H1 (cell line): ENCODE measurements around the gene FOXL3. TPM values are rescaled to one million over a fixed set of nuclear protein-coding genes. Genes with fewer than 3 reads are reported as not detected.

Experiments
- CTCF ChIA-PET: fragments of 300-600 bp; sonication (Branson Sonifier 250); formaldehyde crosslinking; loops from one replicate; lab custom pipeline; 2021; ENCODE audit not compliant: partially characterized antibody; lab: Charles Lee
- POLR2A ChIA-PET: fragments of 300-600 bp; sonication (Branson Sonifier 250); formaldehyde crosslinking; loops from one replicate; lab custom pipeline; 2021; ENCODE audit warnings: inconsistent platforms; ENCODE audit not compliant: partially characterized antibody; lab: Charles Lee
- DNase-seq, 2 experiments: peaks; one replicate each; pipeline versions ENCODE4 v3.0.0 to v3.0.0-alpha.2; 2010 to 2022; ENCODE audit warnings: low spot score in 2 of 2, low read depth in 1 of 2, mixed read lengths in 1 of 2
- FAIRE-seq: peaks from 2 replicates; lab custom pipeline; 2011; peaks lifted over from hg19 to GRCh38; lab: Jason Lieb, UNC
- H2AFZ ChIP-seq: 2 replicates; pipeline ENCODE4 v1.8.1; 2012; ENCODE audit warnings: low read length, inconsistent platforms
- H2AK5ac ChIP-seq: 2 replicates; pipeline ENCODE4 v1.6.1; 2013; ENCODE audit warnings: low read depth, low read length
- H2BK120ac ChIP-seq: replicated peaks from 2 replicates; pipeline ENCODE3; 2013; ENCODE audit warnings: low read depth, low read length, inconsistent platforms
- H2BK12ac ChIP-seq: 2 replicates; pipeline ENCODE4 v1.6.1; 2013; ENCODE audit warnings: low read depth, low read length
- H2BK15ac ChIP-seq: 2 replicates; pipeline ENCODE4 v1.6.1; 2013; ENCODE audit warnings: low read length
- H2BK20ac ChIP-seq: 2 replicates; pipeline ENCODE4 v1.6.1; 2013; ENCODE audit warnings: low read length
- H2BK5ac ChIP-seq: 2 replicates; pipeline ENCODE4 v1.6.1; 2013; ENCODE audit warnings: low read depth, low read length
- H3K14ac ChIP-seq: 2 replicates; pipeline ENCODE4 v1.6.1; 2013; ENCODE audit warnings: inconsistent platforms; ENCODE audit not compliant: insufficient read length
- H3K18ac ChIP-seq: 2 replicates; pipeline ENCODE4 v1.6.1; 2013; ENCODE audit warnings: low read length; ENCODE audit errors: extremely low read depth
- H3K23ac ChIP-seq: 2 replicates; pipeline ENCODE4 v1.6.1; 2013; ENCODE audit warnings: inconsistent platforms; ENCODE audit not compliant: insufficient read length
- H3K23me2 ChIP-seq: 2 replicates; pipeline ENCODE4 v1.6.1; 2013; ENCODE audit warnings: low read depth, low read length
- H3K27ac ChIP-seq: 2 replicates; pipeline ENCODE4 v1.6.1; 2011; ENCODE audit warnings: low read depth, low read length, inconsistent platforms
- H3K27me3 ChIP-seq, 4 experiments: replicated peaks in 1 of 4; 1 replicate in 1 of 4; 2 replicates in 3 of 4; pipeline versions ENCODE4 v1.6.1 to v1.8.1; 2011 to 2013; ENCODE audit warnings: low read length in 3 of 4, mild to moderate bottlenecking in 3 of 4, inconsistent platforms in 2 of 4, mixed read lengths in 2 of 4, moderate library complexity in 1 of 4; ENCODE audit not compliant: control insufficient read depth in 3 of 4, insufficient read depth in 3 of 4; ENCODE audit errors: extremely low read depth in 1 of 4
- H3K36me3 ChIP-seq, 4 experiments: 2 replicates each; pipeline versions ENCODE4 v1.6.1 to v1.8.1; 2011 to 2013; ENCODE audit warnings: mild to moderate bottlenecking in 4 of 4, low read length in 3 of 4, moderate library complexity in 2 of 4, control low read depth in 1 of 4, inconsistent platforms in 1 of 4; ENCODE audit not compliant: insufficient read depth in 4 of 4, control insufficient read depth in 2 of 4
- H3K4ac ChIP-seq: replicated peaks from 2 replicates; pipeline ENCODE3; 2013; ENCODE audit warnings: low read length, low read depth, mixed read lengths, inconsistent platforms; ENCODE audit not compliant: insufficient read length
- H3K4me1 ChIP-seq, 4 experiments: replicated peaks in 1 of 4; 1 replicate in 1 of 4; 2 replicates in 3 of 4; pipeline versions ENCODE4 v1.6.1 to v1.8.1; 2011 to 2013; ENCODE audit warnings: low read length in 3 of 4, inconsistent platforms in 2 of 4, mixed read lengths in 1 of 4; ENCODE audit not compliant: insufficient read depth in 4 of 4, control insufficient read depth in 3 of 4
- H3K4me2 ChIP-seq, 2 experiments: 2 replicates each; pipeline versions ENCODE4 v1.6.1 to v1.8.1; 2011 to 2013; ENCODE audit warnings: low read depth in 2 of 2, low read length in 2 of 2, control low read depth in 1 of 2, inconsistent platforms in 1 of 2, mild to moderate bottlenecking in 1 of 2; ENCODE audit not compliant: insufficient read depth in 1 of 2
- H3K4me3 ChIP-seq, 4 experiments: fragments of 200-600, 300-600 bp in 1 of 4; sonication (generic), shearing (Covaris generic), sonication (Bioruptor Twin) in 1 of 4; 2 replicates each; pipeline versions ENCODE4 v1.5.1 to v1.8.1; 2011 to 2016; ENCODE audit warnings: low read length in 4 of 4, low read depth in 3 of 4, control low read depth in 2 of 4, inconsistent platforms in 2 of 4, mild to moderate bottlenecking in 2 of 4, mixed read lengths in 1 of 4, moderate library complexity in 1 of 4; ENCODE audit not compliant: insufficient read depth in 2 of 4; ENCODE audit errors: extremely low read depth in 1 of 4
- H3K56ac ChIP-seq: replicated peaks from 2 replicates; pipeline ENCODE3; 2013; ENCODE audit warnings: low read depth, mild to moderate bottlenecking, mixed read lengths, low read length, inconsistent platforms; ENCODE audit not compliant: insufficient read length
- H3K79me1 ChIP-seq: 2 replicates; pipeline ENCODE4 v1.6.1; 2013; ENCODE audit warnings: low read depth, low read length, control low read depth
- H3K79me2 ChIP-seq, 2 experiments: 2 replicates each; pipeline versions ENCODE4 v1.6.1 to v1.8.1; 2012 to 2013; ENCODE audit warnings: low read length in 2 of 2, mild to moderate bottlenecking in 2 of 2, inconsistent platforms in 1 of 2; ENCODE audit not compliant: insufficient read depth in 2 of 2, control insufficient read depth in 1 of 2
- H3K9ac ChIP-seq, 4 experiments: replicated peaks in 1 of 4; 1 replicate in 1 of 4; 2 replicates in 3 of 4; pipeline versions ENCODE4 v1.6.1 to v1.8.1; 2011 to 2013; ENCODE audit warnings: low read depth in 3 of 4, low read length in 3 of 4, control low read depth in 2 of 4, mild to moderate bottlenecking in 2 of 4, moderate library complexity in 2 of 4, inconsistent platforms in 1 of 4; ENCODE audit errors: extremely low read depth in 1 of 4
- H3K9me3 ChIP-seq, 2 experiments: 2 replicates each; pipeline versions ENCODE4 v1.6.1 to v1.8.1; 2012 to 2013; ENCODE audit warnings: mild to moderate bottlenecking in 2 of 2, moderate library complexity in 2 of 2, control low read depth in 1 of 2, inconsistent platforms in 1 of 2, low read depth in 1 of 2, low read length in 1 of 2, mixed read lengths in 1 of 2; ENCODE audit not compliant: insufficient read depth in 2 of 2
- H4K20me1 ChIP-seq, 2 experiments: replicated peaks in 1 of 2; 2 replicates each; pipeline versions ENCODE3 to v1.8.1; 2011 to 2013; ENCODE audit warnings: inconsistent platforms in 2 of 2, low read length in 2 of 2, mild to moderate bottlenecking in 1 of 2; ENCODE audit not compliant: insufficient read depth in 2 of 2, control insufficient read depth in 1 of 2
- H4K5ac ChIP-seq: 2 replicates; pipeline ENCODE4 v1.6.1; 2013; ENCODE audit warnings: low read length, low read depth, mixed read lengths, inconsistent platforms; ENCODE audit not compliant: insufficient read length
- H4K8ac ChIP-seq: 2 replicates; pipeline ENCODE4 v1.8.0; 2013; ENCODE audit warnings: mild to moderate bottlenecking, moderate library complexity, low read length, inconsistent platforms; ENCODE audit not compliant: insufficient read depth; ENCODE audit errors: extremely low read depth
- H4K91ac ChIP-seq: replicated peaks from 2 replicates; pipeline ENCODE3; 2013; ENCODE audit warnings: low read length, mixed read lengths, inconsistent platforms; ENCODE audit not compliant: insufficient read length
- CBX8 ChIP-seq: fragments of 300-800, 300-1000 bp; sonication (generic); IDR thresholded peaks from 2 replicates; pipeline ENCODE4 v1.7.1; 2016; ENCODE audit warnings: low read depth, low read length, borderline replicate concordance
- EGR1 ChIP-seq: IDR thresholded peaks from 2 replicates; pipeline ENCODE4 v1.6.1; 2011; ENCODE audit warnings: low read depth, low read length, borderline replicate concordance
- KDM1A ChIP-seq: fragments of 200-600, 300-600 bp; sonication (generic); IDR thresholded peaks from 2 replicates; pipeline ENCODE4 v1.7.1; 2016; ENCODE audit warnings: mild to moderate bottlenecking, low read length, borderline replicate concordance
- POLR2AphosphoS5 ChIP-seq: IDR thresholded peaks from 2 replicates; pipeline ENCODE4 v1.6.1; 2011; ENCODE audit warnings: low read depth, low read length
- SIN3A ChIP-seq, 2 experiments: IDR thresholded peaks in 1 of 2; conservative IDR thresholded peaks in 1 of 2; 2 replicates each; pipeline ENCODE4 v1.6.1; 2011 to 2012; ENCODE audit warnings: low read length in 2 of 2, improper control_type of control experiment in 1 of 2, low read depth in 1 of 2, mild to moderate bottlenecking in 1 of 2
- TBP ChIP-seq: IDR thresholded peaks from 2 replicates; pipeline ENCODE4 v1.6.1; 2011; ENCODE audit warnings: low read depth, low read length, improper control_type of control experiment
- WGBS, 2 experiments: shearing (Covaris generic) in 1 of 2; methylation state at CpG; one replicate each; pipeline versions ENCODE4 v1.1.6 to v1.1.7; 2013 to 2015; ENCODE audit warnings: low lambda C conversion rate in 2 of 2, mixed read lengths in 2 of 2, inconsistent platforms in 1 of 2, low coverage in 1 of 2, missing lambda C conversion rate in 1 of 2; ENCODE audit not compliant: insufficient replicate concordance in 2 of 2, insufficient coverage in 1 of 2, insufficient read length in 1 of 2; ENCODE audit errors: extremely low coverage in 1 of 2, missing lambda C conversion rate in 1 of 2; 5-methylcytosine and 5-hydroxymethylcytosine counted together
- polyA plus RNA-seq, 7 experiments: library from polyadenylated mRNA; depleted of rRNA in 3 of 7; stranded (reverse) in 5 of 7; unstranded in 2 of 7; fragments of >200 nt in 5 of 7; fragments of 200-250 nt in 2 of 7; gene quantifications; 1 replicate in 5 of 7; 2 replicates in 1 of 7; 4 replicates in 1 of 7; pipeline versions ENCODE4 v1.2.1 to v1.2.3, GENCODE V29; 2011 to 2013; ENCODE audit warnings: missing spikeins in 2 of 7, mixed read lengths in 2 of 7
- total RNA-seq: library from RNA; stranded (reverse); fragmentation: NEBNext Ultra II Directional; extraction: Animal tissue kit (Norgen Biotek cat#: 25700); gene quantifications from 2 replicates; pipeline ENCODE4 v1.2.1, GENCODE V29; 2021

Gene FOXL3
- total and polyA plus RNA-seq, 2 of the 8 experiments (the other 6 are each of a cell fraction or from before 2014, with no cell fraction given) = not detected

DNA sequence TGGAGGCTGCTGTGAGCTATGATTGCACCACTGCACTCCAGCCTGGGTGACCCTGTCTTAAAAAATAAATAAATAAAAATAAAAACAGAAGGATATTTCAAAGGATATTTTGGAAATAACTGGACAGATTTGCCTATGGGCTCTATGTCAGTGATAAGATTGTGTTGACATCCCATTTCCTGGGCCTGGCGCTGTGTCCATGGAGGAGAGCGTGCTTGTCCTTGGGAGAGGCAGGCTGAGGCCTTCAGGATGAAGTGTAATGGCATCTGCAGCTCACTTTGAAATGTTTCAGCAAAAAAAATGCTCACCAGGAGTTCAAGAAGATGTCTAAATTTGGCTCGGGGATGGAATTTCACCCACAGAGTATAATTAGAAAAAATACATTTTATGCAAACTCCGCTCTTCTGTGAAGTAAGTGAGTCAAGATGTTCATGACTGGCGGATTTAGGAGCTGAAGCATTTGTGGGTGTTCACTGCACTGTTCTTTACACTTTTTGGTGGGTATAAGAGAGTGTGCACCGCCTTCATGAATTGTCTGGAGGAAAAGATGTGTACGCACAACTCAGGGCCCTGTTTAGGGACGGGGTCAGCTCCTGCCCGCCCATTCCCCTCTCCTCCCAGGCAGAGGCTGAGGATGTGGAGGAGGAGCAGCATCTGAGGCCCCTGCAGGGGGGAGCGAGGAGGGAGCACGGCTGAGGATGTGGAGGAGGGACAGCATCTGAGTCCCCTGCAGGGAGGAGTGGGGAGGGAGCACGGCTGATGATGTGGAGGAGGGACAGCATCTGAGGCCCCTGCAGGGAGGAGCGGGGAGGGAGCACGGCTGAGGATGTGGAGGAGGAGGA, 18.5 kb upstream of the FOXL3 start:
- Histone ChIP-seq H4K8ac (no peak overlapping the region), H2BK120ac (no peak overlapping the region), H3K4me1 (no peaks in the 10 kb centered on the region), H2BK12ac (no peak overlapping the region), H3K23me2 (no peaks in the 10 kb centered on the region), H3K36me3 (no peaks in the 10 kb centered on the region), H2BK5ac (no peak overlapping the region), H3K18ac (no peak overlapping the region), H3K9me3 (peaks cover 51 to 73% of the 10 kb centered on the region in 2 experiments), H3K4me2 (no peak overlapping the region), H4K91ac (no peak overlapping the region), H3K4ac (no peak overlapping the region), H3K14ac (no peak overlapping the region), H3K4me3 (no peak overlapping the region), H2AK5ac (no peak overlapping the region), H3K27ac (no peak overlapping the region), H3K79me2 (no peaks in the 10 kb centered on the region), H2BK15ac (no peak overlapping the region), H4K20me1 (no peaks in the 10 kb centered on the region), H3K9ac (no peak overlapping the region), H3K56ac (no peak overlapping the region), H3K79me1 (no peaks in the 10 kb centered on the region), H4K5ac (no peak overlapping the region), H2AFZ (no peak overlapping the region), H2BK20ac (no peak overlapping the region), H3K27me3 (no peaks in the 10 kb centered on the region), H3K23ac (no peak overlapping the region)
- no peak for DNase-seq
- ChIA-PET POLR2A (no interaction called here), CTCF (no interaction called here)
- WGBS, 2 experiments = 86% methylated on average over 11 of the region's 14 CpGs; no CpG with 5 or more reads in 1 of the 2 experiments
- FAIRE-seq = no peak
- TF ChIP-seq POLR2AphosphoS5 (no peak), CBX8 (no peak), KDM1A (no peak), EGR1 (no peak), SIN3A (conservative IDR thresholded peaks at IDR 0.05 in 1 of 2, IDR thresholded peaks at IDR 0.05 in 1 of 2; ENCODE audit: low read depth in 1 of 2, low read length in 2 of 2) (no peak), TBP (no peak)
